Measurements from ENCODE around the gene YIF1B.
"Not testable (repeated sequence)": the region's sequence is repeated elsewhere in the genome, so short reads cannot be mapped to it uniquely, and the experiment has no call there.

The YIF1B gene, protein sequence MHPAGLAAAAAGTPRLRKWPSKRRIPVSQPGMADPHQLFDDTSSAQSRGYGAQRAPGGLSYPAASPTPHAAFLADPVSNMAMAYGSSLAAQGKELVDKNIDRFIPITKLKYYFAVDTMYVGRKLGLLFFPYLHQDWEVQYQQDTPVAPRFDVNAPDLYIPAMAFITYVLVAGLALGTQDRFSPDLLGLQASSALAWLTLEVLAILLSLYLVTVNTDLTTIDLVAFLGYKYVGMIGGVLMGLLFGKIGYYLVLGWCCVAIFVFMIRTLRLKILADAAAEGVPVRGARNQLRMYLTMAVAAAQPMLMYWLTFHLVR

DNA sequence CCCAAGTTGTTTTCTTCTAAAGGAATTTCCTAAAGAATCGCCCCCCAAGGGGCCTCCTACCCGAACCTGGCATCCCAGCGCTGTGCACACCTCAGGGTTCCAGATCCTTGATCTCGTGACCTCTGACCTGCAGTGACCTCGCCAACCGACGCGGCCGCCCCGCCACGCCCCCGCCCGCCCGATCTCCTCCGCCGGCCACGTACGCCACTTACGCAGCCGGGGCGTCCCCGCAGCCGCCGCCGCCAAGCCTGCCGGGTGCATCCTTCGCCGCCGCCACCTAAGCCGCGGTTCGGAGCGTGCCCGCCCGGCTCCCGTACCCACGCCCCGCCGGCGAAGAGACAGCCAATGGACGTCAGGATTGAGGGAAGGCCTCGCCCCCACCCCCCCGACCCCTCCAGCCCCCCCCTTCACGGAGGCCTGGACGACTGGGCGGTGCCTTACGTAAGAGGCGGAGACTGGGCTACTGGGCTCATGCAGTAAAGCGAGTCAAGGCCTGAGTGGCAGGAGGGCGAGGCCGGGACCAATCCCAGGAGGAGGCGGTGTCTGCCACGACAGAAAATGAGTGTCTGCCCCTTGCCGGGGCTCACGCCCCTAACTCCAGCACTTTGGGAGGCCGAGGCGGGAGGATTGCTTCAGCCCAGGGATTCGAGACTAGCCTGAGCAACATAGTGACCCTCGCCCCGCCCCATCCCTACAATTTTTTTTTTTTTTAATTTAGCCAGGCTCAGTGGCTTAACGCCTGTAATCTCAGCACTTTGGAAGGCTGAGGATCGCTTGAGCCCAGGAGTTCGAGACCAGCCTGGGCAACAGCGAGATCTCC, at the start of gene YIF1B:
Gene YIF1B (minus strand): TSS at position 291 of the 820 bp plus-strand sequence. CDS start 30 bp downstream, at position 261.
- peak; percentile 92 for DNase-seq

- DNase-seq, result not testable (repeated sequence)
Observed at GRCh38 chr19:38362946-38363688, 47.4 kb upstream of the YIF1B start.

- no peak for DNase-seq
Observed at GRCh38 chr19:38362076-38362945, 46.6 kb upstream of the YIF1B start.

DNA sequence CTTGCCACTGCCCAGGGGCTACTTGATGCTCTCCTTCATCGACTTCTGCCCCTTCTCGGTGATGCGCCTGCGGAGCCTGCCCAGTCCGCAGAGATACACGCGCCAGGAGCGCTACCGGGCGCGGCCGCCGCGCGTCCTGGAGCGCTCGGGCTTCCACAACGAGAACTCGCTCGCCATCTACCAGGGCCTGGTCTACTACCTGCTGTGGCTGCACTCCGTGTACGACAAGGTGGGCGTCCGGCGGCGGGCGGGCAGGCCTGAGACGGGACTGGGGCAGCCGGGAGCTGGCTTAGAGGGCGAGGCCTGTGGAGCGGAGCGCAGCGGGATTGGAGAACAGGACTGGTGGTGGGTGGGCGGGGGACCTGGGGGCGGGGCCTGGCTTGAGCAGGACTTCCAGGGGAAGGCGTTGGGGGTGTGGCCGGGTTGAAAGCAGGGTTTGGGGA, 45.9 kb upstream of the YIF1B start:
- DNase-seq, result peak; percentile 40

DNA sequence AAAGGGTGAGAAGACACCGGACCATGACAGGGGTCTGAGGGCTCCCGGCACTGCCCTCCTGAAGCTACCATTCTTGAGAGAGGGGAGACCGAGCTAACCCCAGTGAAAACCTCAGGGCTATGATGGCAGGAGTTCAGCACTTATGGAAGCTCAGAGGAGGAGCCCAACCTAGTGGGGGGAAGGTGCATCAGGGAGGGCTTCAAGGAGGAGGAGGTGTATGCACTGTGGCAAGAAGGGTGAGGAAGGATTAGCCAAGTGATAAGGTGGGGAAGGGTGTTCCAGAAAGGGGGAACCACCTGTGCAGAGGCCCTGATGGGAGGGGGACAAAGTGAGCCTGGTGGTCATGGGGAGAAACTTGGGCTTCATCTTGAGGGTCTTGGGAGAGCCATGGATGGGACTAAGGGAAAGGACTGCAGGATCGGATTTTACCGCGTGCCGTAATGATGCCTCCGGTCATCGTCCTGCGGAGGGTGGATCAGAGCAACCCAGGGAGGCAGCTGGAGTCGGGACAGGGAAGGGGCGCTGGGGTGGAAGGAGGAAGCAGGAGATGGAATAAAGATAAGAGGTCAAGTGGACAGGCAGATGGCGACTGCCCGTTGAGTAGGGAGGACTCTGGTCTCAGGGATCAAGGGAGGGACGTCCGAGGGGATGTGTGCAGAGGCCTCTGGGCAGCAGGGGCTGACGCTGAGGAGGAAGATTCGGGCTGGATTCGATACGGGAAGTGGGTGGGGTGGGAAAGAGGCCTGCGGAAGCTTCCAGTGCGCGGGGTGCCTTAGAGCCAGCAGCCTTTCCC, 45.3 kb upstream of the YIF1B start:
- no peak for DNase-seq

DNA sequence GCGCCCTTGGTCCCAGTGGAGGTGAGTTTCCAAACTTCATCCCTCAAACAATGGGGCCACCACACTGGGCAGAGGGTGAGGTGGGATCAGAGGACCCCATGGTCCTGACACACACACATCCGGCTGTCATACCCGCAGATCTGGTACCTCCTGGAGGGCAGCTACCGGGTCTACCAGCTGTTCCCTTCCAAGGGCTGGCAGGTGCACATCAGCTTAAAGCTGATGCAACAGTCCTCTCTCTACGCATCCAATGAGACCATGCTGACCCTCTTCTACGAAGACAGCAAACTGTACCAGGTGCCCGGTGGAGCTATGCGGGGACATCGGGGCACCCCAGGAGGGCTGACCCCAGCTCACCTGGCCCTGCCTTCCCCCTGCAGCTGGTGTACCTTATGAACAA, 44.6 kb upstream of the YIF1B start:
- DNase-seq, result no peak

GRCh38 chr19:38359242-38360021, 43.7 kb upstream of the YIF1B start:
- DNase-seq, result no peak

GRCh38 chr19:38358071-38358470, 42.3 kb upstream of the YIF1B start:
- no peak for DNase-seq

DNA sequence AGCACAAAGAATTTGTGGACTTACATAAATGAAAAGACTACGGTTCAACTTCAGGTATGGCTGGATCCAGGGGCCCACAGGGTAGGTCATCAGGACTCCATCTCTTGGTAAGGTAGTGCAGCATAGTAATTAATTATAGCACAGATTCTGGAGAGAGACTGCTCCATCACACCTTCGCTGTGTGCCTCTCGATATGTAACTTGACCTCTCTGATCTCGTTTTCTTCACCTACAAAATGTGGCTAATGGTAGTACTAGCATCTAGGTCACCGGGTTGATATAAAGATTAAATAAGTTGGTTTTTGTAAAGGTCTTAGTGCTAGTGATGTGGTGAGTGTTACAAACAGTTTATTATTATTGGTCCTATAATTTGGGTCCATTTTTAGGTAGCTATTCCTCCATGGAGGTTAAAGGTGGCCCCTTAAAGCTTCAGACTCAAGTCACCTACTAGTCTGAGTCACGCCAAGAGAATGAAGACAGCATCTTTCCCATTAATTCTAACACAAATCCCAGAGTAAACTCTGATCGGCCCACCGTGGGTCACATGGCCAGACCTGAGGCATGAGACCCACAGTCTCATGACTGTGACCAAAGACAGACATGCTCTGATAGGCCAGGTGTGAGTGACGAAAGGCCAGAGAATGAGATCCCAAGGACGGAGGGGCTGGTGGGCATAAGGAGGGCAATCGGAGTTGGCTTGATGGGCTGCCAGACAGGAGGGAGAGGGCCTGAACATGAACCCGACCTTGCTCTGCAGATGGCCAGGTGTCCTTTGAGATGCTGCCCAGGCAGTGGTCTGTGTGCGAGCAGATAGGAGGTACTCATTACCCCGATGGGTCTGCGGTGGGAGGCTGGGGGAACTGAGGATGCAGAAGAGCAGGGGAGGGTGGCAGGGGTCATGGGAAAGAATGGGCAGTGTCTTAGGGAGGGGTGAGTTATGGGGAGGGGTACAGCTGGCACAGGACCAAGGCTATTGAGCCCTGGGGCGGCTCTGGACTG, 40.3 kb upstream of the YIF1B start:
- no peak for DNase-seq

GRCh38 chr19:38352611-38353010, 36.9 kb upstream of the YIF1B start:
- DNase-seq, result no peak

DNA sequence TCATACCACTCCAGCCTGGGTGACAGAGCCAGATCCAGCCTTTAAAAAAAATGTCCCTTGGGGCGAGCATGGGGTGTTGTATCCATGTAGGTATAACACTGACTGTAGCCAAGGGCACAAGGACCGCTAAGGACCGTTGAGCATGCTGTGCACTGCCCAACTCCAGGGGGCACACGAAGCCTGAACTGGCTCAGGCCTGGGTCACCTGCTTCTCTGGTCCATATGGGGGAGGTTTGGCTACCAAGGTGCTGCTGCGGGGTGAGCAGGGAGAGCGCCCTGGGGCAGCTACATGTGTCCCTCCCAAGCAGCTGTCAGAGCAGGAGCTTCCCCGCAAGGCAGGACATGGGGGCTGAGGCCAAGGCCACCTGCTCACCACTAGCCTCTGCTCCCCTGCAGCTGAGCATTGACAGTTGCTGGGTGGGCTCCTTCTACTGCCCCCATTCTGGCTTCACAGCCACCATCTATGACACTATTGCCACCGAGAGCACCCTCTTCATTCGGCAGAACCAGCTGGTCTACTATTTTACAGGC, 36.2 kb upstream of the YIF1B start:
- no peak for DNase-seq

GRCh38 chr19:38350883-38351282, 35.1 kb upstream of the YIF1B start:
- no peak for DNase-seq

- no peak for DNase-seq
Observed at GRCh38 chr19:38346837-38347236, 31.1 kb upstream of the YIF1B start.

DNA sequence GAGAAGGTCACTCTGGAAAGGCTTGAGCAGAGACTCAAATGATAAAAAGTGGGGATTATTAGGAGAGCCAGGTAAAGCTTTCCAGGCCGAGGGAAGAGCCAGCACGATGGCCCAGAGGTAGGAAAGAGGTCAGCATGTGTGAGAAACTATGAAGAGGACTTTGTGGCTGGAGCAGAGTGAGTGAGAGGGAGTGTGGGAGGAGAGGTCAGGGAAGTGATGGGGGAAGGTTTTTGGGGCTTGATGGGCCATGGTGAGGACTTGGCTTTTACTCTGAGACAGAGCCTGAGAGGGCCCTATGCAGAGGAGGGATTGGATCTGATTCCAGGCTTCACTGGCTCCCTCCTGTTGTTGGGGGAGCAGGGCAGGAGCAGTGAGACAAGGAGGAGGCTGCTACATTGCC, 25.2 kb upstream of the YIF1B start:
- no peak for DNase-seq

DNA sequence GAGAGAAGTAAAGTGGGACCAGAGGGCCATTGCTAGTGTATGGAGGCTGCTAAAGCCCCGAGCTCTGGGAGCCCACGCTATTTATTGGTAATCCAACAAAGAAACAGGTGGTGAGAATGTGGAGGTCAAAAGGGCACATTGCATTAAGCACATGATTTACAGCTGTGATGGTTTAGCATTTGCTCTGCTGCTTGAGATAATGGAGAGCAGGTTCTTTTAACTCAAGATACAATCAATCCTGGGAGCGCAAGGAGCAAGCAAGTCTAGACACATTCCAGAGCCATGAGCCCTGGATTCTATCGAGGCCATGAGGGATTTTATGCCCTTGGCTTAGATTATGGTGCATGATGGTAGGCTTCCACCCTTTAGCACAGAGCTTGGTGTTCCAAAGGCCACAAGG, 23.3 kb upstream of the YIF1B start:
- DNase-seq, result not testable (repeated sequence)

DNA sequence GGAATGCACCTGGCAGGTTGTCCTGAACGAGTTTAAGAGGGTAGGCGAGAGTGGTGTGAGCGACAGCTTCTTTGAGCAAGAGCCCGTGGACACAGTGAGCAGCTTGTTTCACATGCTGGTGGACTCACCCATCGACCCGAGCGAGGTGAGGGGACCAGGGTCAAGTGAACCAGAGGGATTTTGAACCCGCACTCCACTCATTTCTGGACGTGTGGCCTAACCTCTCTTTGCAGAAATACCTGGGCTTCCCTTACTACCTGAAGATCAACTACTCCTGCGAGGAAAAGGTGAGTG, 21.6 kb upstream of the YIF1B start:
- DNase-seq, result no peak

DNA sequence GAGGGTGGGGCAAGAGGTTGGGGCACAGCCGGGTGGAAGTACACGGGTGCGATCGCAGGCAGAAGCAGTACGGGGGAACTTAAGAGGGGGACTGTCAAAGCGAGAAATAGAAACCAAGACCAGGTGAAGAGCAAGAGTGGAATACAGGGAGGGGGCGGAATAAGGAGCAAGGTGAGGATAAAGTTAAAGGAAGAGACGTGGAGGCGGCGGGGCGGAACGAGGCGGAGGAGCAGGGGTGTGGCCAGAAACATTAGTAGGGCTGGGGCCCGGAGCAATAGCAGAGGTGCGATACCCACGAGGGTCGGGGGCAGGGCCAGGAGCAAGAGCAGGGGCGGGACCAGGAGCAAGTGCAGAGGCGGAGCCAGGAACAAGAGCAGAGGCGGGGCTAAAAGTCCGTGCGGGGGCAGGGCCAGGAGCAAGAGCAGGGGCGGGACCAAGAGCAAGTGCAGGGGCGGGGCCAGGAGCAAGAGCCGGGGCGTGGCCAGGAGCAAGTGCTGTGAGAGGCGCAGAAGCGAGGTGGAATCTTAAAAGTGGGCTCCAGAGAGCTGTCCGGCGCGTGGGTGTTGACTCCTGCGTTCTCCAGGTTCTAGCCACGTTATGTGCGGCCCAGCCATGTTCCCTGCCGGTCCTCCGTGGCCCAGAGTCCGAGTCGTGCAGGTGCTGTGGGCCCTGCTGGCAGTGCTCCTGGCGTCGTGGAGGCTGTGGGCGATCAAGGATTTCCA, 21.1 kb upstream of the YIF1B start:
- peak; percentile 78 for DNase-seq

DNA sequence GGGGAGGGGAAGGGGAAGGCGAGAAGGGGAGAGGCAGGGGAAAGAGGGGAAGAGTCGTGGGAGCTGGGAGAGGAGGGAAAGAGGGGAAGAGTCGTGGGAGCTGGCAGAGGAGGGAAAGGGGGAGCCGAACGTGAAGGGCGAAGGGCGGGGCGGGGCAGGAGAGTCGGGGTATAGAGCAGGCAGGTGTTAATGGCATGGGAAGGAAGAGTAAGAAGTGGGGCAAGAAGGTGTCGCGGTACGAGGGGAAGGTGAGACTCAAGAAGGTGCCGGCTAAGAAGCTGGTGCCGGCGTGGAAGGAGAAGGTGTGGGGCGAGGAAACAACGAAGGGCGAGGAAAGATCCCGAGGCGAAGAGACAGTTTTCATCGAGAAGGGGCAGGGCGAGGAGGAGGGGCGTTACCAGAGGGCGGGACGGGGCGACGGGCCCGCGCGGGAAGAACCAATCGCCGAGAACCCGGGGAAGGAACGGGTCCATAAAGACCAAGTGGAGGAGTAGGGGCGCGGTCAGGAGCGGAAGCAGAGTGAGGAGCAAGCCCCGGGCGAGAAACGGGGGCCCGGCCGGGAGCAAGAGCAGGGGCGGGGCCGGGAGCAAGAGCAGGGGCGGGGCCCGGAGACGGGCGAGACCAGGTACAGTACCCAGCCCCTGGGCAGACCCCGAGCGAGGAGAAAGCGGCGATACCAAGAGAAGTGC, 20.3 kb upstream of the YIF1B start:
- DNase-seq, result peak; percentile 83
